ENCODE results near the gene PRXL2A.

DNA sequence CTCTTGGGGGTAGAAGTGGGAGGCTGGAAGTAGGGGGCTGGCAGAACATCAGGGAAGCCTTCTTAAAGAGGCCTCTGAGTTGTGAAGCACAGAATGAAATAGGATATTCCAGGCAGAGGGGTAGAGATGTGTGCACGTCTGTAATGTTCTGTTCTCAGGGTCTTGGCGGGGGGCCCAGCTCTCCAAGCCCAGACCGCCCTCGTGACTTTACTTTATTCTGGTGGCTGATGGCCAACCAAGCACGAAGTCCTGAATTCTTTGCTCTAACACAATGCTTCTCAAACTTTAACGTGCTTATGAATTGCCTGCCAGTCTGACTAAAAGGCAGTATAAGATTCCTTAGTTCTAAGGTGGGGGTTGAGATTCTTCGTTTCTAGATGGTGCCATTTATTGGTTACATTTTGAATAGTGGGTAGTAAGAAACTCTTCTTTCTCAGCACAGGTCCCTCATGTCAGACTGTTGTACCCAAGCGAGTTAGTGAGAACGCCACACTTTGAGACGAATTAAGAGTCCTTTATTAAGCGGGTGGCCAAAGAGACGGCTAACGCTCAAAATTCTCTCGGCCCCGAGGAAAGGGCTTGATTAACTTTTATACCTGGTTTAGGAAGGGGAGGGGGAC is 8.2 kb downstream of the PRXL2A start:
- TF ChIP-seq, protein P1, sequence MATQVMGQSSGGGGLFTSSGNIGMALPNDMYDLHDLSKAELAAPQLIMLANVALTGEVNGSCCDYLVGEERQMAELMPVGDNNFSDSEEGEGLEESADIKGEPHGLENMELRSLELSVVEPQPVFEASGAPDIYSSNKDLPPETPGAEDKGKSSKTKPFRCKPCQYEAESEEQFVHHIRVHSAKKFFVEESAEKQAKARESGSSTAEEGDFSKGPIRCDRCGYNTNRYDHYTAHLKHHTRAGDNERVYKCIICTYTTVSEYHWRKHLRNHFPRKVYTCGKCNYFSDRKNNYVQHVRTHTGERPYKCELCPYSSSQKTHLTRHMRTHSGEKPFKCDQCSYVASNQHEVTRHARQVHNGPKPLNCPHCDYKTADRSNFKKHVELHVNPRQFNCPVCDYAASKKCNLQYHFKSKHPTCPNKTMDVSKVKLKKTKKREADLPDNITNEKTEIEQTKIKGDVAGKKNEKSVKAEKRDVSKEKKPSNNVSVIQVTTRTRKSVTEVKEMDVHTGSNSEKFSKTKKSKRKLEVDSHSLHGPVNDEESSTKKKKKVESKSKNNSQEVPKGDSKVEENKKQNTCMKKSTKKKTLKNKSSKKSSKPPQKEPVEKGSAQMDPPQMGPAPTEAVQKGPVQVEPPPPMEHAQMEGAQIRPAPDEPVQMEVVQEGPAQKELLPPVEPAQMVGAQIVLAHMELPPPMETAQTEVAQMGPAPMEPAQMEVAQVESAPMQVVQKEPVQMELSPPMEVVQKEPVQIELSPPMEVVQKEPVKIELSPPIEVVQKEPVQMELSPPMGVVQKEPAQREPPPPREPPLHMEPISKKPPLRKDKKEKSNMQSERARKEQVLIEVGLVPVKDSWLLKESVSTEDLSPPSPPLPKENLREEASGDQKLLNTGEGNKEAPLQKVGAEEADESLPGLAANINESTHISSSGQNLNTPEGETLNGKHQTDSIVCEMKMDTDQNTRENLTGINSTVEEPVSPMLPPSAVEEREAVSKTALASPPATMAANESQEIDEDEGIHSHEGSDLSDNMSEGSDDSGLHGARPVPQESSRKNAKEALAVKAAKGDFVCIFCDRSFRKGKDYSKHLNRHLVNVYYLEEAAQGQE (IDR thresholded peaks at IDR 0.05; ENCODE audit: insufficient read depth in 1 of 2, low read depth in 2 of 2, low read length in 2 of 2), result no peak
- no peak for TF ChIP-seq POLR2AphosphoS5 (IDR thresholded peaks at IDR 0.05; ENCODE audit: low read depth, low read length)
- no peak for TF ChIP-seq TAF1 (IDR thresholded peaks at IDR 0.05; ENCODE audit: borderline replicate concordance, insufficient read depth, low read length)
